ENCODE data around the gene FXYD1.
"Not testable (repeated sequence)": the region's sequence is repeated elsewhere in the genome, so short reads cannot be mapped to it uniquely, and the experiment has no call there.

Gene FXYD1

DNA sequence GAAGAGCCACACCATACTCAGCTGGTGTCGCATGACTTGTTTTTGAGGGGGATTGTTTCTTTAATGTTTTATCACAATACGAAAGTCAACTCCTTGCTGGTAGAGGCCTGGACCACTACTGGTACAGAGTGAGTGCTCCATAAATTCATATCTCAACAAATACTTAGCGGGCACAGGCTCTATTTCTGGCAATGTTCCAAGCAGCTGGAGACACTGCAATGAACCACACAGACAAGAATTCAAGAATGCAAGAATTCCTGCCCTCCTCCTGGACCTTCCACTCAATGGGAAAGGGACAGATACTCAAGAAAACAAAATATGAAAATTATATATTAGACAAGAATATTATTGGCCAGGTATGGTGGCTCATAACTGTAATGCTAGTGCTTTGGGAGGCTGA, 10.8 kb downstream of the FXYD1 start:
- Histone ChIP-seq H3K4me1 (ENCODE audit: control insufficient read depth in 1 of 2, insufficient read depth in 2 of 2, low read length in 2 of 2) (peaks cover 2 to 13% of the 10 kb centered on the region in 2 donors), H3K36me3 (ENCODE audit: control insufficient read depth in 1 of 2, insufficient read depth in 2 of 2, low read length in 2 of 2) (no peaks in the 10 kb centered on the region), H3K27me3 (ENCODE audit: low read depth, low read length) (peaks cover 13% of the 10 kb centered on the region), H3K9me3 (ENCODE audit: control insufficient read depth in 1 of 2, low read length in 2 of 2) (no peaks in the 10 kb centered on the region), H3K27ac (ENCODE audit: low read length) (no peak overlapping the region), H3K4me3 (ENCODE audit: low read depth in 1 of 2, low read length in 2 of 2) (no peak overlapping the region)

GRCh38 chr19:35150445-35150844, 11.8 kb downstream of the FXYD1 start:
- peaks cover 2 to 21% of the 10 kb centered on the region in 2 donors for H3K4me1 ChIP-seq (ENCODE audit: control insufficient read depth in 1 of 2, insufficient read depth in 2 of 2, low read length in 2 of 2)
- H3K36me3 ChIP-seq (ENCODE audit: control insufficient read depth in 1 of 2, insufficient read depth in 2 of 2, low read length in 2 of 2) = no peaks in the 10 kb centered on the region
- H3K4me3 ChIP-seq (ENCODE audit: low read depth in 1 of 2, low read length in 2 of 2) = no peak overlapping the region
- H3K27me3 ChIP-seq (ENCODE audit: low read depth, low read length) = peaks cover 10% of the 10 kb centered on the region
- H3K9me3 ChIP-seq (ENCODE audit: control insufficient read depth in 1 of 2, low read length in 2 of 2) = no peaks in the 10 kb centered on the region
- H3K27ac ChIP-seq (ENCODE audit: low read length) = no peak overlapping the region

DNA sequence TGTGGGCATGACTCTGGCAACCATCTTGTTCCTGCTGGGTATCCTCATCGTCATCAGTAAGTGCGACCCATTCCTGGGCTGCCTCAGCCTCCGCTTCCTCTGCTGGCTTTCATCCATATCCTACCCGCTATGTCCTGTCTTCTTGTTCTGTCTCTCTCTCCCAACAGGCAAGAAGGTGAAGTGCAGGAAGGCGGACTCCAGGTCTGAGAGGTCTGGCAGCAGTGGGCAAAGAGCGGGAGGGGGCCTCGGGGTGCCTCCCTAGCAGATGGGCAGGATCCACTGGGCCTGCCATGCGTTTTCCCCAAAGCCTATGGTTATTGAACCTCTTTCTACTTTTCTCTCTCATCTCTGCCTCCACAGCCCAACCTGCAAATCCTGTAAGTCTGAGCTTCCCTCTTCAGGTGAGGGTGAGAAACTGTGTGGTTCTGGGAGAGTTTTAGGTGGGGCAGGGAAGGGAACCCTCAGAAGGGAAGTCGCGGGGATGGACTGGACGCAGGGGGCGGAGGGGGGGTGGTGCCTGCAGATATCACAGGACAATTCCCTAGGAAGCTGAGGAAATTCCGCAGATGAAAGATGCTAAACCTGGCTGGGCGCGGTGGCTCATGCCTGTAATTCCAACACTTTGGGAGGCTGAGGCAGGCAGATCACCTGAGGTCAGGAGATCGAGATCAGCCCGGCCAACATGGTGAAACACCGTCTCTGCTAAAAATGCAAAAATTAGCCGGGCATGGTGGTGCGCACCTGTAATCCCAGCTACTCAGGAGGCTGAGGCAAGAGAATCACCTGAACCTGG, 12.8 kb downstream of the FXYD1 start:
- Histone ChIP-seq H3K4me3 (ENCODE audit: low read depth in 1 of 2, low read length in 2 of 2) (no peak overlapping the region), H3K4me1 (ENCODE audit: control insufficient read depth in 1 of 2, insufficient read depth in 2 of 2, low read length in 2 of 2) (peaks cover 2 to 21% of the 10 kb centered on the region in 2 donors), H3K9me3 (ENCODE audit: control insufficient read depth in 1 of 2, low read length in 2 of 2) (no peaks in the 10 kb centered on the region), H3K27me3 (ENCODE audit: low read depth, low read length) (peaks cover 10% of the 10 kb centered on the region), H3K27ac (ENCODE audit: low read length) (no peak overlapping the region), H3K36me3 (ENCODE audit: control insufficient read depth in 1 of 2, insufficient read depth in 2 of 2, low read length in 2 of 2) (no peaks in the 10 kb centered on the region)

- H3K4me3 ChIP-seq (ENCODE audit: low read depth in 1 of 2, low read length in 2 of 2); H3K27me3 ChIP-seq (ENCODE audit: low read depth, low read length); H3K27ac ChIP-seq (ENCODE audit: low read length); H3K9me3 ChIP-seq (ENCODE audit: control insufficient read depth in 1 of 2, low read length in 2 of 2): not testable (repeated sequence)
- Histone ChIP-seq H3K36me3 (ENCODE audit: control insufficient read depth in 1 of 2, insufficient read depth in 2 of 2, low read length in 2 of 2) (peaks cover 10 to 11% of the 10 kb centered on the region in 2 donors), H3K4me1 (ENCODE audit: control insufficient read depth in 1 of 2, insufficient read depth in 2 of 2, low read length in 2 of 2) (peaks cover 2 to 21% of the 10 kb centered on the region in 2 donors)
Observed at GRCh38 chr19:35153129-35153522, 14.5 kb downstream of the FXYD1 start.

GRCh38 chr19:35153701-35154524, 15.3 kb downstream of the FXYD1 start:
- peaks cover 2 to 21% of the 10 kb centered on the region in 2 donors for H3K4me1 ChIP-seq (ENCODE audit: control insufficient read depth in 1 of 2, insufficient read depth in 2 of 2, low read length in 2 of 2)
- no peak overlapping the region for H3K27ac ChIP-seq (ENCODE audit: low read length)
- no peaks in the 10 kb centered on the region for H3K9me3 ChIP-seq (ENCODE audit: control insufficient read depth in 1 of 2, low read length in 2 of 2)
- peaks cover 10% of the 10 kb centered on the region for H3K27me3 ChIP-seq (ENCODE audit: low read depth, low read length)
- H3K4me3 ChIP-seq (ENCODE audit: low read depth in 1 of 2, low read length in 2 of 2) = peak overlapping the region; percentile 68 to 70
- peaks cover 13 to 15% of the 10 kb centered on the region in 2 donors for H3K36me3 ChIP-seq (ENCODE audit: control insufficient read depth in 1 of 2, insufficient read depth in 2 of 2, low read length in 2 of 2)

- Histone ChIP-seq H3K4me3 (ENCODE audit: low read depth in 1 of 2, low read length in 2 of 2) (peak within 1 kb of the TSS; percentile 68 to 70), H3K9me3 (ENCODE audit: control insufficient read depth in 1 of 2, low read length in 2 of 2) (no peaks in the 10 kb centered on the region), H3K36me3 (ENCODE audit: control insufficient read depth in 1 of 2, insufficient read depth in 2 of 2, low read length in 2 of 2) (peaks cover 13 to 15% of the 10 kb centered on the region in 2 donors), H3K4me1 (ENCODE audit: control insufficient read depth in 1 of 2, insufficient read depth in 2 of 2, low read length in 2 of 2) (peaks cover 2 to 21% of the 10 kb centered on the region in 2 donors), H3K27ac (ENCODE audit: low read length) (peak within 1 kb of the TSS; percentile 23), H3K27me3 (ENCODE audit: low read depth, low read length) (peaks cover 10% of the 10 kb centered on the region)
Observed at GRCh38 chr19:35154525-35155406, 16.1 kb downstream of the FXYD1 start, which contains the start of gene FXYD5. FXYD5 (plus strand) TSS chr19:35154735; CDS start chr19:35155551, 816 bp downstream.

DNA sequence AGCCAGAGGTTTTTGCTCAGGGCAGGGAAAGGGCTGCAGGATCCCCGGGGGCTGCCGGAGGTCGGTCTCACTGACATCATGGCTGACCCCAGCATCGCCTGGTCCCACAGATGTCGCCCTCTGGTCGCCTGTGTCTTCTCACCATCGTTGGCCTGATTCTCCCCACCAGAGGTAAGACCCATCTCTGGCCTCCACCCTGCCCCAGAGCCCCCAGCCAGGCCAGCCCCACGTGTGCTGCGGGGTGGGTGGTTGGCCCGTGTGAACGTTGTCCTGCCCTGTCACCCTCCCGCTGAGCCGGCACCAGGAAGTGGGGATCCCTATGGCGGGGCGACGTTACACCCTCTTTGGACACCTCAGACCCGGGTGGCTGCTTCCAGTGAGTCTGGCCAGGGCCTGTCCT, 16.8 kb downstream of the FXYD1 start:
- H3K4me3 ChIP-seq (ENCODE audit: low read depth in 1 of 2, low read length in 2 of 2) = peak overlapping the region; percentile 68 to 70
- peaks cover 13 to 15% of the 10 kb centered on the region in 2 donors for H3K36me3 ChIP-seq (ENCODE audit: control insufficient read depth in 1 of 2, insufficient read depth in 2 of 2, low read length in 2 of 2)
- no peaks in the 10 kb centered on the region for H3K9me3 ChIP-seq (ENCODE audit: control insufficient read depth in 1 of 2, low read length in 2 of 2)

DNA sequence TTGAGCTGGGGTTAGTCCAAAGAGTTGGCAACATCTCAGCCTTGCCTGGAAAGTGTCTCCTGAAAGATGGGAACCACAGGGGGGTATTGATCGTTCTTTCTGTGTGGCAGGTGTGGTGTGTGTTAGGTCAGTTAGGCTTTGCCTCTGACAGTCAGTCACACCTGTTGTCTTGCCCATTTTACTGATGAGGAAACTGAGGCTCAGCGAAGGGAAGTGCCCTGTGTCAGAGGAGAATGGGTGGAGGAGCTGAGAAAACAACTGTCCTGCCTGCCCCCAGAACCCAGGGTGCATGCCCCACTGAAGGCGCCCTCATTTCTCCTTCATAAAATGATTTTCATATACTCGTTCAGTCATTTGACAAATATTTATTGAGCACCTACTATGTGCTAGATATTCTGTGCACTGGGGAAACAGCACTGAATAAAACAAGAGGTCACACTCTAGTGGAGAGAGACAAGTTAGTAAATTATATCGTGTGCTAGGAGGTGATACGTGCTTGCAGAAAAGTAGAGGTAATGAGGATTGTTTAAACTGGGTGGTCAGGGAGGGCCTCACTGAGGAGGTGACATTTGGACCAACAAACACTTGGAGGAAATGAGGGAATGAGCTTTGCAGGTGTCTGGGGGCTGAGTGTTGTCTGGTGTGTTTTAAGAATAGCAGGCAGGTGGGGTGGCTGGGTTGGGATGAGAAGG, 17.5 kb downstream of the FXYD1 start:
- Histone ChIP-seq H3K36me3 (ENCODE audit: control insufficient read depth in 1 of 2, insufficient read depth in 2 of 2, low read length in 2 of 2) (peaks cover 13 to 15% of the 10 kb centered on the region in 2 donors), H3K4me3 (ENCODE audit: low read depth in 1 of 2, low read length in 2 of 2) (peak overlapping the region; percentile 68 to 70), H3K4me1 (ENCODE audit: control insufficient read depth in 1 of 2, insufficient read depth in 2 of 2, low read length in 2 of 2) (peaks cover 2 to 21% of the 10 kb centered on the region in 2 donors), H3K27ac (ENCODE audit: low read length) (no peak overlapping the region), H3K9me3 (ENCODE audit: control insufficient read depth in 1 of 2, low read length in 2 of 2) (no peaks in the 10 kb centered on the region), H3K27me3 (ENCODE audit: low read depth, low read length) (peaks cover 10% of the 10 kb centered on the region)

More for the DNA sequence above, 16.8 kb downstream of the FXYD1 start:
- peaks cover 10% of the 10 kb centered on the region for H3K27me3 ChIP-seq (ENCODE audit: low read depth, low read length)
- peaks cover 2 to 21% of the 10 kb centered on the region in 2 donors for H3K4me1 ChIP-seq (ENCODE audit: control insufficient read depth in 1 of 2, insufficient read depth in 2 of 2, low read length in 2 of 2)
- H3K27ac ChIP-seq (ENCODE audit: low read length) = peak overlapping the region; percentile 23

DNA sequence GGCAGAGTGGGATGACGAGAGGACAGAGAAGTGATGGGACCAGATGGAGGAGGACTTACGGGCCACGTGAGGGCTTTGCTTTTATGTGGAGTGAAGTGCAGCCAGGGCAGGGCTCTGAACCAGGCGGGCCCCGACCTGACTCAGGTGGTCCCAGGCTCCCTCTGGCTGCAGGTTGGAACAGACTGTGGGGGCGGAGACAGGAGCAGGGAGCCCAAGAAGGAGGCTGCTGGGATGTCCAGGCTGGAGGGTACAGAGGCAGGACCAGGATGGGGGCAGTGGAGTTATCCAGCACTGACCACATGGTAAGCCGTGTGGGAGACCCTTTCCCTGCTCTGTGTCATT, 18.0 kb downstream of the FXYD1 start:
- Histone ChIP-seq H3K4me3 (ENCODE audit: low read depth in 1 of 2, low read length in 2 of 2) (no peak overlapping the region), H3K36me3 (ENCODE audit: control insufficient read depth in 1 of 2, insufficient read depth in 2 of 2, low read length in 2 of 2) (peaks cover 18 to 19% of the 10 kb centered on the region in 2 donors), H3K4me1 (ENCODE audit: control insufficient read depth in 1 of 2, insufficient read depth in 2 of 2, low read length in 2 of 2) (peaks cover 2 to 21% of the 10 kb centered on the region in 2 donors), H3K27me3 (ENCODE audit: low read depth, low read length) (peaks cover 10% of the 10 kb centered on the region), H3K27ac (ENCODE audit: low read length) (no peak overlapping the region), H3K9me3 (ENCODE audit: control insufficient read depth in 1 of 2, low read length in 2 of 2) (no peaks in the 10 kb centered on the region)

- H3K27me3 ChIP-seq (ENCODE audit: low read depth, low read length) = peaks cover 8% of the 10 kb centered on the region
- peaks cover 19 to 26% of the 10 kb centered on the region in 2 donors for H3K36me3 ChIP-seq (ENCODE audit: control insufficient read depth in 1 of 2, insufficient read depth in 2 of 2, low read length in 2 of 2)
- peaks cover 0 to 5% of the 10 kb centered on the region in 2 donors for H3K9me3 ChIP-seq (ENCODE audit: control insufficient read depth in 1 of 2, low read length in 2 of 2)
- no peak overlapping the region for H3K27ac ChIP-seq (ENCODE audit: low read length)
- peaks cover 2 to 18% of the 10 kb centered on the region in 2 donors for H3K4me1 ChIP-seq (ENCODE audit: control insufficient read depth in 1 of 2, insufficient read depth in 2 of 2, low read length in 2 of 2)
- no peak overlapping the region for H3K4me3 ChIP-seq (ENCODE audit: low read depth in 1 of 2, low read length in 2 of 2)
Observed at GRCh38 chr19:35157431-35157830, 18.8 kb downstream of the FXYD1 start.
